ENCODE data around the gene COL21A1. TPM values are rescaled to one million over a fixed set of nuclear protein-coding genes. Genes with fewer than 3 reads are reported as not detected.

Gene COL21A1
- total RNA-seq, result 9.4 and 12.0 TPM in 2 replicates

GRCh38 chr6:56246881-56247653, at the start of gene COL21A1:
TSS of gene COL21A1 (minus strand) at chr6:56247580. CDS start at chr6:56182618, 64,962 bp downstream.

Small RNAs within 50 kb of the gene (small RNA-seq; reads per million reads assigned to genes)
- not detected for gene DHFRP6

Measured in hair follicle dermal papilla cell (primary cell).